ENCODE results near the gene CELA2A.
"Not testable (repeated sequence)": the region's sequence is repeated elsewhere in the genome, so short reads cannot be mapped to it uniquely, and the experiment has no call there.

The CELA2A gene

DNA sequence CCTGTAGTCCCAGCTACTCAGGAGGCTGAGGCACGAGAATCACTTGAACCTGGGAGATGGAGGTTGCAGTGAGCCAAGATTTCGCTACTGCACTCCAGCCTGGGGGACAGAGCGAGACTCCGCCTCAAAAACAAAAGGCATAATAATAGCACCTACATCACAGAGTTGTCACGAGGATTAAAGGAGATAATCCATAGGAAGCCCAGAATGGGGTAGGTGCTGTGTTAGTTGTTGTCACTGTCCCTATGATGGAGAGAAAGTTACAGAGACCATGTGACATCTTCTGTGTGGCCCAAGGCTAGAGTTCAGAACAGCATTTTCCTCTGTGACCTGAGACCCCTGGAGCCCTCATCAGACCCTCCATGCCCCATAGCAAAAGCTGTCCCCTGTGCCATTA is 7.4 kb downstream of the CELA2A start:
- not testable (repeated sequence) for H3K9me2 ChIP-seq (replicated peaks; ENCODE audit: low read depth, low read length); H3K4me2 ChIP-seq (ENCODE audit: low read depth, low read length, poor library complexity, severe bottlenecking); H3K36me3 ChIP-seq (ENCODE audit: insufficient read depth, low read length); H4K20me1 ChIP-seq (ENCODE audit: insufficient read depth, low read length, poor library complexity, severe bottlenecking); H2AFZ ChIP-seq (ENCODE audit: low read length); H3K27me3 ChIP-seq (ENCODE audit: insufficient read depth, low read length, poor library complexity, severe bottlenecking); H3K4me1 ChIP-seq (ENCODE audit: insufficient read depth, low read length, poor library complexity, severe bottlenecking); H3K79me2 ChIP-seq (ENCODE audit: insufficient read depth, low read length); H3K9ac ChIP-seq (ENCODE audit: low read depth, low read length, poor library complexity, severe bottlenecking); H3K4me3 ChIP-seq (ENCODE audit: low read length, poor library complexity, severe bottlenecking); H3F3A ChIP-seq (ENCODE audit: low read depth); H3K9me3 ChIP-seq (ENCODE audit: insufficient read depth, low read depth, low read length)

DNA sequence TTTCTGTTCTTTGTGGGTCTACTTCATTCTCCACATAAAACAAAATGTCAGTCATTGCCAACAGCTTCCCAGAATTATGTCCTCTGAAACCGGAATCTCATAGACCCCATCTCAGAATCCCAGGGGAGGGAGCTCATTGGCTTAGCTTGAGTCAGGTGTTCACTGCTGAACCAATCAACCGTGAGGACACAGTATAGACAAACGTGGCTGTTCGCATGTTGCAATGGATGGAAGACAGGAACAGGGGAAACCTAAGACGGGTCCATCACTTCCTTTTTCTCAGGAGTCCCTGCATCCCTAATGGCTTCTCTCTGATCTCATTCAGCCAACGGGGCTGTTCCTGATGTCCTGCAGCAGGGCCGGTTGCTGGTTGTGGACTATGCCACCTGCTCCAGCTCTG is 9.1 kb downstream of the CELA2A start:
- Histone ChIP-seq H3K9me3 (ENCODE audit: insufficient read depth, low read depth, low read length) (no peaks in the 10 kb centered on the region), H3K4me3 (ENCODE audit: low read length, poor library complexity, severe bottlenecking) (no peak overlapping the region), H3K79me2 (ENCODE audit: insufficient read depth, low read length) (no peaks in the 10 kb centered on the region), H3K27me3 (ENCODE audit: insufficient read depth, low read length, poor library complexity, severe bottlenecking) (no peaks in the 10 kb centered on the region), H3K9me2 (replicated peaks; ENCODE audit: low read depth, low read length) (no peaks in the 10 kb centered on the region), H3K4me1 (ENCODE audit: insufficient read depth, low read length, poor library complexity, severe bottlenecking) (no peaks in the 10 kb centered on the region), H3K4me2 (ENCODE audit: low read depth, low read length, poor library complexity, severe bottlenecking) (no peak overlapping the region), H3K9ac (ENCODE audit: low read depth, low read length, poor library complexity, severe bottlenecking) (no peak overlapping the region), H4K20me1 (ENCODE audit: insufficient read depth, low read length, poor library complexity, severe bottlenecking) (no peaks in the 10 kb centered on the region), H3K36me3 (ENCODE audit: insufficient read depth, low read length) (no peaks in the 10 kb centered on the region), H3F3A (ENCODE audit: low read depth) (no peaks in the 10 kb centered on the region), H2AFZ (ENCODE audit: low read length) (no peak overlapping the region)
- TF ChIP-seq, protein P1, sequence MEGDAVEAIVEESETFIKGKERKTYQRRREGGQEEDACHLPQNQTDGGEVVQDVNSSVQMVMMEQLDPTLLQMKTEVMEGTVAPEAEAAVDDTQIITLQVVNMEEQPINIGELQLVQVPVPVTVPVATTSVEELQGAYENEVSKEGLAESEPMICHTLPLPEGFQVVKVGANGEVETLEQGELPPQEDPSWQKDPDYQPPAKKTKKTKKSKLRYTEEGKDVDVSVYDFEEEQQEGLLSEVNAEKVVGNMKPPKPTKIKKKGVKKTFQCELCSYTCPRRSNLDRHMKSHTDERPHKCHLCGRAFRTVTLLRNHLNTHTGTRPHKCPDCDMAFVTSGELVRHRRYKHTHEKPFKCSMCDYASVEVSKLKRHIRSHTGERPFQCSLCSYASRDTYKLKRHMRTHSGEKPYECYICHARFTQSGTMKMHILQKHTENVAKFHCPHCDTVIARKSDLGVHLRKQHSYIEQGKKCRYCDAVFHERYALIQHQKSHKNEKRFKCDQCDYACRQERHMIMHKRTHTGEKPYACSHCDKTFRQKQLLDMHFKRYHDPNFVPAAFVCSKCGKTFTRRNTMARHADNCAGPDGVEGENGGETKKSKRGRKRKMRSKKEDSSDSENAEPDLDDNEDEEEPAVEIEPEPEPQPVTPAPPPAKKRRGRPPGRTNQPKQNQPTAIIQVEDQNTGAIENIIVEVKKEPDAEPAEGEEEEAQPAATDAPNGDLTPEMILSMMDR (conservative IDR thresholded peaks at IDR 0.05; ENCODE audit: low read length) = no peak
- TF ChIP-seq EZH2phosphoT487 (IDR thresholded peaks at IDR 0.05; ENCODE audit: borderline replicate concordance) = no peak

DNA sequence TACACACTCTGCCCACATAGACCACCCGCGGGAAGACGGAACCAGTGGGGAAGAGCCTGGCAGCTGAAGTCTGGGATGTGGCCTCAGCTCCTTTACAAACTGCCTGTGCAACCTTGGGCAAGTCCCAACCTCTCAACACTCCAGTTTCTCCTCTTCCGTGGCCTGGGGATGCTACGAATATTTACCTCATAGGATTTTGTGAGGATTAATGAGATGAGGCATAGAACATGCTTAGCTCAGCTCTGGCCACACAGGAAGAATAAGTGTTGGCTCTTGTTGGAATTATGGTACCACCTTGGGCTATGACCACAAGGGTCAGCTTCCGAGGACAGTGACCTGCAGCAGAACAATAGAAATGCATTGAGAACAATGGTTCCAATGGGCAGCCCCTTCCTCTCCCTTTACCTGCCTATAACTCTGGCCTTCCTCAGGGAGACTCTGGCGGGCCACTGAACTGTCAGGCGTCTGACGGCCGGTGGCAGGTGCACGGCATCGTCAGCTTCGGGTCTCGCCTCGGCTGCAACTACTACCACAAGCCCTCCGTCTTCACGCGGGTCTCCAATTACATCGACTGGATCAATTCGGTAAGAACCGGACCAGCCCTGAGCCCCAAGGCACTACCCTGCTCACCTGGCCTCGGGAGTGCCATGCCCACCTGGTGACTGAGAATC is 10.6 kb downstream of the CELA2A start:
- H3K27me3 ChIP-seq (ENCODE audit: insufficient read depth, low read length, poor library complexity, severe bottlenecking); H3K9me2 ChIP-seq (replicated peaks; ENCODE audit: low read depth, low read length); H3K4me3 ChIP-seq (ENCODE audit: low read length, poor library complexity, severe bottlenecking); H3K9me3 ChIP-seq (ENCODE audit: insufficient read depth, low read depth, low read length); H3K9ac ChIP-seq (ENCODE audit: low read depth, low read length, poor library complexity, severe bottlenecking); H3K79me2 ChIP-seq (ENCODE audit: insufficient read depth, low read length); H3K4me2 ChIP-seq (ENCODE audit: low read depth, low read length, poor library complexity, severe bottlenecking); H3K36me3 ChIP-seq (ENCODE audit: insufficient read depth, low read length); H3F3A ChIP-seq (ENCODE audit: low read depth); H4K20me1 ChIP-seq (ENCODE audit: insufficient read depth, low read length, poor library complexity, severe bottlenecking); H2AFZ ChIP-seq (ENCODE audit: low read length): not testable (repeated sequence)
- H3K4me1 ChIP-seq (ENCODE audit: insufficient read depth, low read length, poor library complexity, severe bottlenecking) = peaks cover 12% of the 10 kb centered on the region

DNA sequence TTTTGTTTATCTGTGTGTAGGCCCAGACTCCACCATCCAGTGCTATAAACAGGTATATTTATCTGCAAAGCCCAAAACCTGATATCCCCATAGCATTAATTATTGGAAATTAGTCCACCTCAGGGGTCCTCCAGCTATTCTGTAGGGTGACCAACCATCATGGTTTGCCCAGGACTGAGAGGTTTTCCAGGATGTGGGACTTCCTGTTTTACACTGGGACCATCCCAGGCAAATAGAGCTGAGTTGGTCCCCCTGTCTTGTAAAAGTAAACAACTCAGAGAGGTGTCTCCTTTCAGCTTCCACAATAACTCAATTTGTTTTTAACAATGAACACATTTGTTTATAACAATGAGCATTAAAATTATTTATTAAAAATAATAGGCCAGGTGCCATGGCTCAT is 11.6 kb downstream of the CELA2A start:
- no peak overlapping the region for H3K4me3 ChIP-seq (ENCODE audit: low read length, poor library complexity, severe bottlenecking)
- TF ChIP-seq, protein P1 (conservative IDR thresholded peaks at IDR 0.05; ENCODE audit: low read length) = no peak
- TF ChIP-seq EZH2phosphoT487 (IDR thresholded peaks at IDR 0.05; ENCODE audit: borderline replicate concordance) = no peak
- H3K79me2 ChIP-seq (ENCODE audit: insufficient read depth, low read length) = no peaks in the 10 kb centered on the region
- H2AFZ ChIP-seq (ENCODE audit: low read length) = no peak overlapping the region
- H3K27me3 ChIP-seq (ENCODE audit: insufficient read depth, low read length, poor library complexity, severe bottlenecking) = no peaks in the 10 kb centered on the region
- no peaks in the 10 kb centered on the region for H3K9me2 ChIP-seq (replicated peaks; ENCODE audit: low read depth, low read length)
- no peaks in the 10 kb centered on the region for H3K36me3 ChIP-seq (ENCODE audit: insufficient read depth, low read length)
- peaks cover 19% of the 10 kb centered on the region for H3K4me1 ChIP-seq (ENCODE audit: insufficient read depth, low read length, poor library complexity, severe bottlenecking)
- no peak overlapping the region for H3K9ac ChIP-seq (ENCODE audit: low read depth, low read length, poor library complexity, severe bottlenecking)
- H3K9me3 ChIP-seq (ENCODE audit: insufficient read depth, low read depth, low read length) = no peaks in the 10 kb centered on the region
- no peak overlapping the region for H3K4me2 ChIP-seq (ENCODE audit: low read depth, low read length, poor library complexity, severe bottlenecking)
- H3F3A ChIP-seq (ENCODE audit: low read depth) = no peaks in the 10 kb centered on the region
- H4K20me1 ChIP-seq (ENCODE audit: insufficient read depth, low read length, poor library complexity, severe bottlenecking) = no peaks in the 10 kb centered on the region
